HEK293 (cell line): Measurements from ENCODE around the gene TRNP1.

Experiments
- TCF7L2 ChIP-seq: IDR thresholded peaks from 2 replicates; pipeline ENCODE4 v1.6.1; 2011; ENCODE audit warnings: low read depth, mild to moderate bottlenecking, inconsistent platforms, low read length, moderate library complexity, borderline replicate concordance
- ZNF146 ChIP-seq: fragments of 450-650 bp; formaldehyde crosslinking; IDR thresholded peaks from 2 replicates; pipeline ENCODE4 v1.5.1; 2016; ENCODE audit warnings: missing biosample characterization, missing genetic modification characterization
- ZNF184 ChIP-seq: fragments of 450-650 bp; IDR thresholded peaks from 2 replicates; pipeline ENCODE4 v1.5.1; 2018; ENCODE audit warnings: missing biosample characterization, mild to moderate bottlenecking, missing genetic modification characterization
- ZNF248 ChIP-seq: fragments of 450-650 bp; formaldehyde crosslinking; IDR thresholded peaks from 2 replicates; pipeline ENCODE4 v1.5.1; 2017; ENCODE audit warnings: missing biosample characterization, missing genetic modification characterization
- ZNF274 ChIP-seq, 2 experiments: fragments of 200-500 bp in 1 of 2; fragments of 450-650 bp in 1 of 2; sonication (Bioruptor generic) in 1 of 2; formaldehyde crosslinking in 1 of 2; IDR thresholded peaks; 2 replicates each; pipeline versions ENCODE4 v1.5.1 to v1.6.1; 2014 to 2016; ENCODE audit warnings: borderline replicate concordance in 1 of 2, inconsistent platforms in 1 of 2, low read length in 1 of 2, missing biosample characterization in 1 of 2, missing genetic modification characterization in 1 of 2
- ZNF76 ChIP-seq: fragments of 450-650 bp; formaldehyde crosslinking; IDR thresholded peaks from 2 replicates; pipeline ENCODE4; 2016; ENCODE audit warnings: low read depth, missing biosample characterization, missing genetic modification characterization, borderline replicate concordance
- TF ChIP-seq, protein P1 (sequence below): fragments of 450-650 bp; formaldehyde crosslinking; IDR thresholded peaks from 2 replicates; pipeline ENCODE4 v1.5.1; 2016; ENCODE audit warnings: missing biosample characterization, missing genetic modification characterization
- TF ChIP-seq, protein P2 (sequence below): fragments of 450-650 bp; formaldehyde crosslinking; IDR thresholded peaks from 2 replicates; pipeline ENCODE4 v1.5.1; 2016; ENCODE audit warnings: missing biosample characterization, missing genetic modification characterization
- TF ChIP-seq, protein P3 (sequence below): fragments of 450-650 bp; formaldehyde crosslinking; IDR thresholded peaks from 2 replicates; pipeline ENCODE4 v1.5.1; 2016; ENCODE audit warnings: missing biosample characterization, missing genetic modification characterization
- TF ChIP-seq, protein P4 (sequence below): fragments of 450-650 bp; formaldehyde crosslinking; conservative IDR thresholded peaks from 2 replicates; pipeline ENCODE4 v1.5.1; 2016; ENCODE audit warnings: low read depth, missing biosample characterization, missing genetic modification characterization

DNA sequence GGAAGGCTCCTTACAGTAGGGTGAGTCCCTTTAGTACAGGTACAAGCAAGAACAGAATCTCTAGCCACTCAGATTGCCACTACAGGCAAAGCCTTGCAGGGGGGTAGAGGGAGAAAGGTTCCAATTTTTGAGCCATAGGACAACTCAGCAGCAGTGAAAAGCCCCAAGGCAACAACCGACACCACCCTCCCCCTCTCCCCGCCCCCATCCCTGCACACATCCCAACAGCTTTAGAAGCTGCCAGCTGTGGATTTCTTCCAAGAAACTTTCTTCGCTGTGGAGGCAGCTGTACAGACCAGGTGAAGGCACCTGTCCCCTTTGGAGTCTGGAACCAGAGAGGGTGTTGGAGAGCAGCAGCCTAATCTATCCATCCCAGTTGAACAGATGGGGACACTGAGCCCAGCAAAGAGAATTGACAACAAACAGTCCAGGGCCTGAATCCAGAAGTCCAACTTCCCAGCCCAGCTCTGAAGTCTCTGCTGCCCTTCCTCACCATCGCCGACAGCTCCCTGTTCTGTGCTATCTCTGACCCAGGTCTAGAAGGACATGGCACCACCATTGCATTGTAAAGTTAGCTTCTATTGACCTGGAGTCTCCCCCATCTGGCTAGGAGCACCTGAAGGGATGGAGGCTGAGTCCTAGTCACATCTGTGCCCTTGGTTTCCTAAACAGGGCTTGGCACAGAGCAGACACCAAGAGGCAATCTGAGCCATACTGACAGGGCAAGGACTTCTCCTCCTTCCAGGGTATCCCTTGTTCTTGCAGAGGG, 16.9 kb downstream of the TRNP1 start:
- TF ChIP-seq, protein P1, sequence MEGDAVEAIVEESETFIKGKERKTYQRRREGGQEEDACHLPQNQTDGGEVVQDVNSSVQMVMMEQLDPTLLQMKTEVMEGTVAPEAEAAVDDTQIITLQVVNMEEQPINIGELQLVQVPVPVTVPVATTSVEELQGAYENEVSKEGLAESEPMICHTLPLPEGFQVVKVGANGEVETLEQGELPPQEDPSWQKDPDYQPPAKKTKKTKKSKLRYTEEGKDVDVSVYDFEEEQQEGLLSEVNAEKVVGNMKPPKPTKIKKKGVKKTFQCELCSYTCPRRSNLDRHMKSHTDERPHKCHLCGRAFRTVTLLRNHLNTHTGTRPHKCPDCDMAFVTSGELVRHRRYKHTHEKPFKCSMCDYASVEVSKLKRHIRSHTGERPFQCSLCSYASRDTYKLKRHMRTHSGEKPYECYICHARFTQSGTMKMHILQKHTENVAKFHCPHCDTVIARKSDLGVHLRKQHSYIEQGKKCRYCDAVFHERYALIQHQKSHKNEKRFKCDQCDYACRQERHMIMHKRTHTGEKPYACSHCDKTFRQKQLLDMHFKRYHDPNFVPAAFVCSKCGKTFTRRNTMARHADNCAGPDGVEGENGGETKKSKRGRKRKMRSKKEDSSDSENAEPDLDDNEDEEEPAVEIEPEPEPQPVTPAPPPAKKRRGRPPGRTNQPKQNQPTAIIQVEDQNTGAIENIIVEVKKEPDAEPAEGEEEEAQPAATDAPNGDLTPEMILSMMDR (tag by site-specific recombination) = no peak
- no peak for TF ChIP-seq ZNF146 (tag by site-specific recombination)
- TF ChIP-seq, protein P2, sequence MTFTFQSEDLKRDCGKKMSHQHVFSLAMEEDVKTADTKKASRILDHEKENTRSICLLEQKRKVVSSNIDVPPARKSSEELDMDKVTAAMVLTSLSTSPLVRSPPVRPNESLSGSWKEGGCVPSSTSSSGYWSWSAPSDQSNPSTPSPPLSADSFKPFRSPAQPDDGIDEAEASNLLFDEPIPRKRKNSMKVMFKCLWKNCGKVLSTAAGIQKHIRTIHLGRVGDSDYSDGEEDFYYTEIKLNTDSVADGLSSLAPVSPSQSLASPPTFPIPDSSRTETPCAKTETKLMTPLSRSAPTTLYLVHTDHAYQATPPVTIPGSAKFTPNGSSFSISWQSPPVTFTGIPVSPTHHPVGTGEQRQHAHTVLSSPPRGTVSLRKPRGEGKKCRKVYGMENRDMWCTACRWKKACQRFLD (tag by site-specific recombination) = no peak
- no peak for TF ChIP-seq TCF7L2
- TF ChIP-seq, protein P3, sequence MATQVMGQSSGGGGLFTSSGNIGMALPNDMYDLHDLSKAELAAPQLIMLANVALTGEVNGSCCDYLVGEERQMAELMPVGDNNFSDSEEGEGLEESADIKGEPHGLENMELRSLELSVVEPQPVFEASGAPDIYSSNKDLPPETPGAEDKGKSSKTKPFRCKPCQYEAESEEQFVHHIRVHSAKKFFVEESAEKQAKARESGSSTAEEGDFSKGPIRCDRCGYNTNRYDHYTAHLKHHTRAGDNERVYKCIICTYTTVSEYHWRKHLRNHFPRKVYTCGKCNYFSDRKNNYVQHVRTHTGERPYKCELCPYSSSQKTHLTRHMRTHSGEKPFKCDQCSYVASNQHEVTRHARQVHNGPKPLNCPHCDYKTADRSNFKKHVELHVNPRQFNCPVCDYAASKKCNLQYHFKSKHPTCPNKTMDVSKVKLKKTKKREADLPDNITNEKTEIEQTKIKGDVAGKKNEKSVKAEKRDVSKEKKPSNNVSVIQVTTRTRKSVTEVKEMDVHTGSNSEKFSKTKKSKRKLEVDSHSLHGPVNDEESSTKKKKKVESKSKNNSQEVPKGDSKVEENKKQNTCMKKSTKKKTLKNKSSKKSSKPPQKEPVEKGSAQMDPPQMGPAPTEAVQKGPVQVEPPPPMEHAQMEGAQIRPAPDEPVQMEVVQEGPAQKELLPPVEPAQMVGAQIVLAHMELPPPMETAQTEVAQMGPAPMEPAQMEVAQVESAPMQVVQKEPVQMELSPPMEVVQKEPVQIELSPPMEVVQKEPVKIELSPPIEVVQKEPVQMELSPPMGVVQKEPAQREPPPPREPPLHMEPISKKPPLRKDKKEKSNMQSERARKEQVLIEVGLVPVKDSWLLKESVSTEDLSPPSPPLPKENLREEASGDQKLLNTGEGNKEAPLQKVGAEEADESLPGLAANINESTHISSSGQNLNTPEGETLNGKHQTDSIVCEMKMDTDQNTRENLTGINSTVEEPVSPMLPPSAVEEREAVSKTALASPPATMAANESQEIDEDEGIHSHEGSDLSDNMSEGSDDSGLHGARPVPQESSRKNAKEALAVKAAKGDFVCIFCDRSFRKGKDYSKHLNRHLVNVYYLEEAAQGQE = no peak
- TF ChIP-seq, protein P4, sequence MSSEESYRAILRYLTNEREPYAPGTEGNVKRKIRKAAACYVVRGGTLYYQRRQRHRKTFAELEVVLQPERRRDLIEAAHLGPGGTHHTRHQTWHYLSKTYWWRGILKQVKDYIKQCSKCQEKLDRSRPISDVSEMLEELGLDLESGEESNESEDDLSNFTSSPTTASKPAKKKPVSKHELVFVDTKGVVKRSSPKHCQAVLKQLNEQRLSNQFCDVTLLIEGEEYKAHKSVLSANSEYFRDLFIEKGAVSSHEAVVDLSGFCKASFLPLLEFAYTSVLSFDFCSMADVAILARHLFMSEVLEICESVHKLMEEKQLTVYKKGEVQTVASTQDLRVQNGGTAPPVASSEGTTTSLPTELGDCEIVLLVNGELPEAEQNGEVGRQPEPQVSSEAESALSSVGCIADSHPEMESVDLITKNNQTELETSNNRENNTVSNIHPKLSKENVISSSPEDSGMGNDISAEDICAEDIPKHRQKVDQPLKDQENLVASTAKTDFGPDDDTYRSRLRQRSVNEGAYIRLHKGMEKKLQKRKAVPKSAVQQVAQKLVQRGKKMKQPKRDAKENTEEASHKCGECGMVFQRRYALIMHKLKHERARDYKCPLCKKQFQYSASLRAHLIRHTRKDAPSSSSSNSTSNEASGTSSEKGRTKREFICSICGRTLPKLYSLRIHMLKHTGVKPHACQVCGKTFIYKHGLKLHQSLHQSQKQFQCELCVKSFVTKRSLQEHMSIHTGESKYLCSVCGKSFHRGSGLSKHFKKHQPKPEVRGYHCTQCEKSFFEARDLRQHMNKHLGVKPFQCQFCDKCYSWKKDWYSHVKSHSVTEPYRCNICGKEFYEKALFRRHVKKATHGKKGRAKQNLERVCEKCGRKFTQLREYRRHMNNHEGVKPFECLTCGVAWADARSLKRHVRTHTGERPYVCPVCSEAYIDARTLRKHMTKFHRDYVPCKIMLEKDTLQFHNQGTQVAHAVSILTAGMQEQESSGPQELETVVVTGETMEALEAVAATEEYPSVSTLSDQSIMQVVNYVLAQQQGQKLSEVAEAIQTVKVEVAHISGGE (tag by site-specific recombination) = no peak
- no peak for TF ChIP-seq ZNF248
- no peak for TF ChIP-seq ZNF76 (tag by site-specific recombination)
- no peak for TF ChIP-seq ZNF184 (tag by site-specific recombination)
- TF ChIP-seq ZNF274 (IDR thresholded peaks at IDR 0.05; ENCODE audit: low read length) = no peak
- no peak for TF ChIP-seq ZNF274 (tag by site-specific recombination; IDR thresholded peaks at IDR 0.05; ENCODE audit: borderline replicate concordance)
